Transverse colon (tissue), 4 donors: ENCODE results near the gene KCNQ1OT1.

ENCODE experiments used
- CTCF ChIP-seq, 5 experiments: fragments of 200-600 bp in 3 of 5; fragments of 450-650 bp in 2 of 5; sonication (generic) in 3 of 5; IDR thresholded peaks; 1 replicate in 2 of 5; 2 replicates in 3 of 5; pipeline ENCODE4 v1.5.1; 2016 to 2017; ENCODE audit warnings: antibody characterized with exemption in 5 of 5, inconsistent platforms in 3 of 5, mild to moderate bottlenecking in 2 of 5, moderate library complexity in 1 of 5
- POLR2AphosphoS5 ChIP-seq, 3 donors: sonication (generic); formaldehyde crosslinking; IDR thresholded peaks; one replicate each; pipeline ENCODE4 v1.6.1; 2016; ENCODE audit warnings: antibody characterized with exemption in 3 of 3

- TF ChIP-seq CTCF (IDR thresholded peaks at IDR 0.05) (no peak), POLR2AphosphoS5 (IDR thresholded peaks at IDR 0.05) (no peak)
These were observed 107.0 kb downstream of the KCNQ1OT1 start for GRCh38 chr11:2592559-2593392.
